ENCODE results near the gene NCOR1. TPM values are rescaled to one million over a fixed set of nuclear protein-coding genes. Genes with fewer than 3 reads are reported as not detected.
"Not testable (repeated sequence)": the region's sequence is repeated elsewhere in the genome, so short reads cannot be mapped to it uniquely, and the experiment has no call there.

NCOR1 gene
- total RNA-seq, 1 donor from 2014 or later: 112 TPM

- DNase-seq: not testable (repeated sequence)
Observed at GRCh38 chr17:16145319-16145890, 69.9 kb downstream of the NCOR1 start.

- no peak for DNase-seq
Observed at GRCh38 chr17:16141685-16142084, 73.6 kb downstream of the NCOR1 start.

GRCh38 chr17:16140854-16141253, 74.5 kb downstream of the NCOR1 start:
- DNase-seq: no peak

- no peak for DNase-seq
Observed at GRCh38 chr17:16135461-16135860, 79.9 kb downstream of the NCOR1 start.

GRCh38 chr17:16131593-16131992, 83.7 kb downstream of the NCOR1 start:
- no peak for DNase-seq

GRCh38 chr17:16129441-16130205, 85.7 kb downstream of the NCOR1 start:
- no peak for DNase-seq

GRCh38 chr17:16123531-16123930, 91.8 kb downstream of the NCOR1 start:
- no peak for DNase-seq

- DNase-seq: no peak
Observed at GRCh38 chr17:16122697-16123434, 92.5 kb downstream of the NCOR1 start.

- DNase-seq: no peak
Observed at GRCh38 chr17:16121915-16122314, 93.4 kb downstream of the NCOR1 start.

- no peak for DNase-seq
Observed at GRCh38 chr17:16120937-16121336, 94.4 kb downstream of the NCOR1 start.

- no peak for DNase-seq
Observed at GRCh38 chr17:16117149-16117548, 98.2 kb downstream of the NCOR1 start.

- not testable (repeated sequence) for DNase-seq
Observed at GRCh38 chr17:16115077-16115698, 100.1 kb downstream of the NCOR1 start.

- DNase-seq: no peak
Observed at GRCh38 chr17:16108871-16109270, 106.5 kb downstream of the NCOR1 start.

- no peak for DNase-seq
Observed at GRCh38 chr17:16108386-16108785, 106.9 kb downstream of the NCOR1 start.

- DNase-seq: no peak
Observed at GRCh38 chr17:16107165-16107770, 108.1 kb downstream of the NCOR1 start.

- DNase-seq: peak; percentile 8
Observed at GRCh38 chr17:16106161-16106891, 109.0 kb downstream of the NCOR1 start.

- no peak for DNase-seq
Observed at GRCh38 chr17:16104189-16104588, 111.1 kb downstream of the NCOR1 start.

- DNase-seq: no peak
Observed at GRCh38 chr17:16101440-16101839, 113.9 kb downstream of the NCOR1 start.

GRCh38 chr17:16100737-16101400, 114.5 kb downstream of the NCOR1 start:
- no peak for DNase-seq

- no peak for DNase-seq
Observed at GRCh38 chr17:16091773-16092172, 123.6 kb downstream of the NCOR1 start.

- no peak for DNase-seq
Observed at GRCh38 chr17:16086957-16087356, 128.4 kb downstream of the NCOR1 start.

All from skin of body (tissue), 2 donors.